HEK293T (cell line): ENCODE results near the gene C2CD4A.

Source experiments
- BHLHE40 ChIP-seq: fragments of 450-650 bp; IDR thresholded peaks from 2 replicates; pipeline ENCODE4 v1.6.1; 2016; ENCODE audit warnings: mild to moderate bottlenecking, moderate library complexity, borderline replicate concordance
- ELF4 ChIP-seq: fragments of 450-650 bp; IDR thresholded peaks from 2 replicates; pipeline ENCODE4 v1.6.1; 2017; ENCODE audit warnings: antibody characterized with exemption
- FOXA1 ChIP-seq: fragments of 450-650 bp; IDR thresholded peaks from 2 replicates; pipeline ENCODE4 v1.6.1; 2016; ENCODE audit warnings: mild to moderate bottlenecking
- HDGF ChIP-seq: fragments of 450-650 bp; IDR thresholded peaks from 2 replicates; pipeline ENCODE4 v1.6.1; 2017; ENCODE audit warnings: antibody characterized with exemption, borderline replicate concordance
- LEF1 ChIP-seq: fragments of 450-650 bp; IDR thresholded peaks from 2 replicates; pipeline ENCODE4 v1.6.1; 2017; ENCODE audit warnings: mild to moderate bottlenecking, borderline replicate concordance
- NFRKB ChIP-seq: fragments of 450-650 bp; IDR thresholded peaks from 2 replicates; pipeline ENCODE4 v1.6.1; 2016; ENCODE audit warnings: mild to moderate bottlenecking, moderate library complexity
- SP1 ChIP-seq: fragments of 450-650 bp; IDR thresholded peaks from 2 replicates; pipeline ENCODE4 v1.6.1; 2017
- SUZ12 ChIP-seq: fragments of 450-650 bp; IDR thresholded peaks from 2 replicates; pipeline ENCODE4 v1.6.1; 2016; ENCODE audit warnings: mild to moderate bottlenecking
- TARDBP ChIP-seq: fragments of 450-650 bp; IDR thresholded peaks from 2 replicates; pipeline ENCODE4 v1.6.1; 2016
- ZNF384 ChIP-seq: fragments of 450-650 bp; IDR thresholded peaks from 2 replicates; pipeline ENCODE4 v1.6.1; 2016

DNA sequence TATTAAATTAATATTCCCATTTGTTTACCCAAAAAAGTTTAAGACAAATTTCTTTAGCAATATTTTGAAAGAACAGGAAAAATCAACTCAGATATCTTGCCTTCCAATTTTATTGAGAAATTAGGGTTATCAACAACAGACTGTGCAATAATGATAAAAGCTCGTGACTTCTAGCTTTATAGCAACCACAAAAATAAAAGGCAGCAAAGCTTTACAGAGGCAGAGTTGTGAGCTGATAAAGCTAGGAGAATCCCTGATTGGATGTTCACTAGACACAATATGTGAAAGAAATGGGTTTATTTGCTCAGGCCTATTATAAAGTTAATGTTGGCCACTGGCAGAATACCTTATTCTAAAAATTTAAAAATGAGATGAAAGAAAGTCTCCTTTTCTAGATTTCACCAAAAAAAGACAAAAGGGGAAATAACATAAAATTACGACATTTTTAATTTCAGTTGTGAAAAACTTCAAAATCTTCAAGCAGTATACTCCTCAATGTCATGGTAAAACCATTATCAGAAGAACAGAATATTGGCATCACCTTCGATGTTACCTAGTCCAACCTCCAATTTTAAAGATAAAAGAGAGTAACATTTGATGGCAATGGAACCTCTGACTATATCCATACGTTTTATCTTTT is 9.3 kb upstream of the C2CD4A start:
- TF ChIP-seq SUZ12 (no peak), SP1 (no peak), ZNF384 (no peak), LEF1 (no peak), NFRKB (no peak), FOXA1 (no peak), HDGF (no peak), BHLHE40 (no peak), ELF4 (no peak), TARDBP (no peak)
